GM18508 (cell line): ENCODE measurements around the gene LRRC8A.

Source experiments
- ATAC-seq: cut with Tn5 transposase; IDR thresholded peaks from one replicate; pipeline ENCODE4 v1.9.1; 2021; ENCODE audit warnings: moderate number of reproducible peaks; ENCODE audit not compliant: insufficient read depth, unreplicated experiment

LRRC8A gene

DNA sequence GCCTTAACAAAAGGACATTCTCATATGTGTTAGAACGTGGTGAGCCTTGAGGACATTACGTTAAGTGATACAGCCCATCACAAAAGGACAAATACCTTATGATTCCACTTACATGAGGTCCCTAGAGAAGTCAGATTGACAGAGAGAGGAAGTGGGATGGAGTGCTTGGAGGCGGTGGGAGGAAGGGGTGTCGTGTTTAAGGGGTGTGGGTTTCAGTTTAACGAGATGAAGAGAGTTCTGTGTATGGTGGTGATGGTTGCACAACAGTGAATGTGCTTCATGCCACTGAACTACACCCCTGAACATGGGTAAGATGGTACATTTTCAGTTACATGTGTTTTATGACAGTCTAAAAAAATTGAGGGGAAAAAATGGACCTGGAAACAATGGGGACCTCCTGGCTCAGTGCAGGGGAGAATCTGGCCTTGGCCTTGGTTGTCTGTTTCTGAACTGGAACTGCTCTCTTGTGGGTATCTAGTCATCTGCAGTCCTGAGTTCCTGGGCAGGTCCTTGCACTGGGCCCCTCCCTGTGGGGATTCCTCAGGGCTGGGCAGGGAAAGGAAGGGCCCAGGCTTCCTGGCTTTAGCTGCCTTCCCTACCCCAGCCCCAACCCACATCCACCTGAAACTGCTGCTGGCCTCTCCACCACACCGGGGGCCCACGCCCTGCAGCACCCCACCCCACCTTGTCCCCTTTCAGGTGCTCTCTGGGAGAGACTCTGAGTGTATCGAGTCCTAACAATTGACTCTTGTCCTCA lies 17.8 kb downstream of the LRRC8A start:
- ATAC-seq, result no peak

DNA sequence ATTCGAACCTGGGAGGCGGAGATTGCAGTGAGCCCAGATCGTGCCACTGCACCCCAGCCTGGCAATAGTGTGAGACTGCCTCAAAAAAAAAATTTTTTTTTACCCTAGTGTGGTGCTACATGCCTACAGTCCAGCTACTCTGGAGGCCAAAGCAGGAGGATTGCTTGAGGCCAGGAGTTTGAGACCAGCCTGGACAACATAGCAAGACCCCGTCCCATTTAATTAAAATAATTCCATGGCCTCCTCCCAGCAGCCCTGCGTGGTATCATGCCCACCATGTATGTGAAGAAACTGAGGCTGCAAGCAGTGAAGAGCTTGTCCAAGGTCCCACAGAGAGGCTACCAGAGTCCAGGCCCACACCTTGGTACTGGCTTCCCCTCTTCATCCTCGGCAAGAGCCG lies 19.4 kb downstream of the LRRC8A start:
- ATAC-seq, result no peak

DNA sequence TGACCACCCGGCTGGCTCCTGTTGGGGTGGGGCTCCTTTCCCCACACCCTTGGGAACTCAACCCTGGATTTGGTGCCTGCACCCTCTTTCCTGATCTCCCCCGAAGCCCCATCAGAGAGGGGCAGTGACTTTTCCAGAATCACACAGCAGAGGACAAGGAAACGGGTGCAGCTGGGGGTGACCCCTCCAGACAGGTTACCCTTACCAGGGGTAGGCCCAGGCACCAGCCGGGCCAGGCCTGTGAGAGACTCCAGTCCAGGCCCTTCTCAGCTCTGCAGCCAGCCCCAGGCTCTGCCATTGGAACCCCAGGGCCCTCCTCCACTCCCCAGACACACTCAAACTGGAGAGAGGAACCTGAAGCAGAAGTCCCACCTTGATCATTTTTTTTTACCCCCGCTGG lies 19.9 kb downstream of the LRRC8A start:
- no peak for ATAC-seq

DNA sequence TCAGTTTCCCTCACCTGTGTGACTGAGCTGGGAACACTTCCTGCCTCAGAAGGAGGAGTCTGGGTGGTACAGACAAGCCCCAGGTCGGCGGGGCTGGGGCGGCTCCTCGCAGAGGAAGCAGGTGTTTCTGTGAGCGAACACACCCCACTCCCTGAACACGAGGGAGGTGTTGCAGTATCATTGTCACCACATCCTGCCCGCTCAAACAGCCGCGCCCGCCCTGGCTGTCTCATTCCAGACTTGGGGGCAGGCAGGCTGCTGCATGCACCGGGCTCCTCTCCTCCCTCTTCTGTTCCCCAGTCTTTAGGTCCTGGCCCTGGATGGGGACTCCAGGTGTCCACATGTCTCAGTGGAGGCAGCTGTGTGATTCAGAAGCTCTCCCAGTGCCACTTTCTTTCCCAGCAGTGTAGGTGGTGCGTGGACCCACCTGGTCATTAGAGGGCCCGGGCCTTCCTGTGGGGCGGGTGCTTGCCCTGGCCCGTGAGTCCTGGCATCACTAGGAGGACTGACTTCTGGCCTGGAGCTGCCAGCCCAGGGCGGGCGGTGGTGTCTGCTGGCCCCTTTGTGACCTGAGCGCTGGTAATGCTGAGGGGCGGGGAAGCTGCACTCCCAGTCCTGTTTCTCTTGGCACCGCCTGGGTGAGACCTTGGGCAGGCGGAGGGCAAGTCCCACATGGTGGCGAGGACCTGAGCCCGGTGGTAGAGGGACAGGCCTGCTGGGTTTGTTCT lies 20.6 kb downstream of the LRRC8A start:
- no peak for ATAC-seq

DNA sequence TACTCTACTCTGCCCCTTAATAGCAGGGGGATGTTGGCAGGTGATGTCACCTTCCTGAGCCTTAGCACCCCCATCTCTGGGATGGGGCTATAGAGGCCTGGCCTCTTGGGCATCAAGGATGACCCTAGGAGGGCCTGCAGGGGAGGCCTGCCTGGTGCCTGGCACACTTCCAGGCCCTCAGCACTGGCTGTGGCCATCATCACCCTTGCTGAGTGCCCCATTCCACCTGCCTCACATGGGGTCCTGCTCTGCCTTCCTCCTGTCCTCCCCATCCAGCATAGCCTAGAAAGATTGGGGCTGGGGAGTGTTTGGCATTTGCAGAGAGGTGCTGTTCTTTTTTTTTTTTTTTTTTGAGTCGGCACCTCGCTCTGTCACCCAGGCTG lies 21.1 kb downstream of the LRRC8A start:
- ATAC-seq, result no peak

DNA sequence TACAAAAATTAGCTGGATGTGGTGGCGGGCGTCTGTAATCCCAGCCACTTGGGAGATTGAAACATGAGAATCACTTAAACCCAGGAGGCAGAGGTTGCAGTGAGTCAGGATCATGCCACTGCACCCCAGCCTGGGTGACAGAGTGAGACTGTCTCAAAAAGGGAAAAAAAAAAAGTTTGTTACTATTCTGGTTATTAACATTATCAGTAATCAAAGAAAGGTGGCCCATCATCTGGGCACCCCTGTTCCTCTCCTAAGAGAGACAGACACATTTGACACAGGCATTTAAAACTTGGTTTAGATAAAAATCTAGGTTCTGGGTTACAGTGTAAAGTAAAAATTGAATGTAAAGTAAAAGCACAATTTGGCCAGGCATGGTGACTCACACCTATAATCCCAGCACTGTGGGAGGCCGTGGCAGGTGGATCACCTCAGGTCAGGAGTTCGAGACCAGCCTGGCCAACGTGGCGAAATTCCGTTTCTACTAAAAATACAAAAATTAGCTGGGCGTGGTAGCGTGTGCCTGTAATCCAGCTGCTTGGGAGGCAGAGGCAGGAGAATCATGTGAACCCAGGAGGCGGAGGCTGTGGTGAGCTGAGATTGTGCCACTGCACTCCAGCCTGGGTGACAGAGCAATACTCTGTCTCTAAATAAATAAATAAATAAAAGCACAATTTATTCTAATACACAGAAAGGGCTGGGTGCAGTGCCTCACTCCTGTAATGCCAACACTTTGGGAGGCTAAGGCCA lies 22.1 kb downstream of the LRRC8A start:
- no peak for ATAC-seq

DNA sequence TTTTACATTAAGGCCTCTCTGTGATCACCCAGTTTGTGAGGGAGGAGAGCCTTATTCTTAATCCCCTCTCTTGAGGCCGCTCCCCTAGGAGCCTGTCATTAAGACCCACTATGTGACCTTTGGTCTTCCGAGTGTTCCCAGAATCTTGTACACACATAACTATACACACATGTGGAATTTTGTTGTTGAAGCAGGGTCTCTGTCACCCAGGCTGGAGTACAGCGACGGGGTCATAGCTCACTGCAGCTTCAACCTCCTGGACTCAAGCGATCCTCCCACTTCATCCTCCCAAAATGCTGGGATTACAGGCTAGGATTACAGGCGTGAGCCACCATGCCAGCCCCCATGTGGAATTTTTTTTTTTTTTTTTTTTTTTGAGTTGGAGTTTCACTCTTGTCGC lies 24.0 kb downstream of the LRRC8A start:
- ATAC-seq, result no peak

DNA sequence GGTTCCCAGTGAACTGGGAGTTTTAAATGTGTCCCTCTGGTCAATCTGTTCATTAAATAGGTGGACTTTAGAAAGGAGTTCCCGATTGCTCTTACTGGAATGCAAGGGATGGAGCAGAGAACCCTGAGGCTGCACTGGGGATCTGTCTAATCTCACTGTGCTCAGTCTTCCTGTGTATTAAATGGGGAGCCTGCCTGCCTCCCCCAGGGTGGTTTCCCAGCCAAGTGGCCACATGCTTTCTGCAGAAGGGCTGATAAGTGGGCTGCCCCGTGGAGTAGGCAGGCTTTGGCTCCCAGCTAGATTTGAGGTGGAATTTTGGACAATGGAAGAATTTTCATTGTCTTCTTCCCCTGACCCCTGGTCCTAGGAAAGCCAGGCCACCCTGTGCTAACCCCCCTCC lies 24.8 kb downstream of the LRRC8A start:
- no peak for ATAC-seq

DNA sequence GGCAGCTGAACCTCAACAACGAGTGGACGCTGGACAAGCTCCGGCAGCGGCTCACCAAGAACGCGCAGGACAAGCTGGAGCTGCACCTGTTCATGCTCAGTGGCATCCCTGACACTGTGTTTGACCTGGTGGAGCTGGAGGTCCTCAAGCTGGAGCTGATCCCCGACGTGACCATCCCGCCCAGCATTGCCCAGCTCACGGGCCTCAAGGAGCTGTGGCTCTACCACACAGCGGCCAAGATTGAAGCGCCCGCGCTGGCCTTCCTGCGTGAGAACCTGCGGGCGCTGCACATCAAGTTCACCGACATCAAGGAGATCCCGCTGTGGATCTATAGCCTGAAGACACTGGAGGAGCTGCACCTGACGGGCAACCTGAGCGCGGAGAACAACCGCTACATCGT lies 26.4 kb downstream of the LRRC8A start:
- no peak for ATAC-seq

DNA sequence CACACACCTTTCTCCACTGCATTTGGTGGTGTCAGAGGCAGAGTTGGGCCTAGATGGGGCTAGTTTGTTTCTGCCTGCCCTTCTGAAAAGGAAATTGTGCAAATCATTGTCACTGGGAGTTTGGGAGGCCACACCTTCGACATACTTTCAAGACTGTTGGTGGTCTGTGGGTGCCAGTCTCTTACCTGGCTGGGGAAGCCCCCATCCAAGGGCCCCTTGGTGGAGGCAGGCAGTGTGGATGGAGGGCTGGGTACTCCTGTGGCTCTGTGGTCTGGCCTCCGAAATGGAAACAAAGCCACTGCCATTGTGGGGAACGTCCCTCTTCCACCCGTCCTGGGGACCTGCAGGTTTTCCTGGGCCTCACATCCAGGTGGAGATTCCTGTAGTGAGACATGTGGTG lies 27.9 kb downstream of the LRRC8A start:
- ATAC-seq, result no peak

DNA sequence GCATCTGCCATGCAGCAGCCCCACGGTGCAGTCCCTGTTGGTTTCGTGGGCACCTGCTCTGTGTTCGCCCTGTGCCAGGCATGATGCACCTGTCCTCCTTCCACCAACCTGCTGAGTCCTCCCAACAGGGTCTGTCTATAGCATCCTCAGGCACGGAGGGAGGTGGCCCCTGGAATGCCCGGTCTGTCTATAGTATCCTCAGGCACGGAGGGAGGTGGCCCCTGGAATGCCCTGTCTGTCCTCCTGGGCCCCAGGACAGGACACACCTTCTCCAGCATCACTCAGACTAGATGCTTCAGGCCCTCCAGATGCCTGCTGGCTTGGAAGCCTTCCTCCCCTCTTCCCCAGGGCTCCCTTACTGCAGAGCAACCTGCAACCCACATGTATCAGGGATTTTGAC lies 29.0 kb downstream of the LRRC8A start:
- no peak for ATAC-seq

DNA sequence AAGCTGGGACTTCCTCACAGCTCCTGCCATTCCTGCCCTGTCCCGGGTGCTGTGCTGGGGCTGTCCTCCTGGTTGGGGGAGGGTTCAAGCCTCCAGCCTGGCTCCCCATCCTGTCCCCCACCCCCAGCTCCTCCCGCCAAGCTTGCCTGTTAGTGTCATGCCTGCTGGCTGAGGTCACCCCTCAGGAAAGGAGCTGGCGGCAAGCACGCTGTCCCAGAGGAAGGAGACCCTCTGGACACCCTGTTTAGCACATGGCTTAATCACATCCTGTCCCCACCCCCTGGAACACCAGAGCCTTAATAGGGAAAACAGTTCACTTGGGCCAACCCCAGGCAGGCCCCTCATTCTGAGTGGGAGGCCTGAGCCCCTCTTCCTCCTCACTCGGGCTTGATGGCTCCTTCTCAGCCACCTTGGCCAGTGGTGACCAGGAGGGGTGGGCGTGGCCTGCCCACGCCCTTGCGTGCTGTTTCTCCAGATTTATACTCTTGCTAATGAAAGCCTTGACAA lies 29.6 kb downstream of the LRRC8A start:
- ATAC-seq, result no peak

DNA sequence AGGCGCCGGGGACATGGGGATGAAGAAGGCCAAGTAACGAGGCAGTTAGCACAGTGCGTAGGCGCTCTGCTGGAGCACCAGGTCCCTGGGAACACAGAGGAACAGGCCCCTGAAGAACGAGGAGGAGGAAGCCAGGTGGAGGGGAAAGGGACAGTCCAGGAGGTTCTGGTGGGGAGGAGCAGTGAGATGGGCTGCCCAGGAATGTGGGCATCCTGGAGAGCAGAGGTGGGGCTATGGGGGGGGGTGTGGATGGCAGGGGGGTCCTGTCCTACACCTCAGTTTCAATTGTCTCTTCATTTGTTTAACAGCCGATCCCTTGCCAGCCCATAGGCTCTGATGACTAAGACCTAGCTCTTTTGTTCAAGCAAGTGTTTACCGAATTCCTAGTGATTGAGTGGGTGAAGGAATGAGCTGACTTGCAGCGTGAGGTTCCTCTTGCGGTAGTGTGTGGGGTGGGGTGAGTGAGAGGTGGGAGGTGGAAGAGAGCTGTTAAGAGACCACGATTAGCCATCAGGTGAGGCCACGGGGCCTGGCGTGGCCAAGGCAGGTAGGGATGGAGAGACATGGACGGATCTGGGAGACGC lies 30.4 kb downstream of the LRRC8A start:
- ATAC-seq, result no peak

DNA sequence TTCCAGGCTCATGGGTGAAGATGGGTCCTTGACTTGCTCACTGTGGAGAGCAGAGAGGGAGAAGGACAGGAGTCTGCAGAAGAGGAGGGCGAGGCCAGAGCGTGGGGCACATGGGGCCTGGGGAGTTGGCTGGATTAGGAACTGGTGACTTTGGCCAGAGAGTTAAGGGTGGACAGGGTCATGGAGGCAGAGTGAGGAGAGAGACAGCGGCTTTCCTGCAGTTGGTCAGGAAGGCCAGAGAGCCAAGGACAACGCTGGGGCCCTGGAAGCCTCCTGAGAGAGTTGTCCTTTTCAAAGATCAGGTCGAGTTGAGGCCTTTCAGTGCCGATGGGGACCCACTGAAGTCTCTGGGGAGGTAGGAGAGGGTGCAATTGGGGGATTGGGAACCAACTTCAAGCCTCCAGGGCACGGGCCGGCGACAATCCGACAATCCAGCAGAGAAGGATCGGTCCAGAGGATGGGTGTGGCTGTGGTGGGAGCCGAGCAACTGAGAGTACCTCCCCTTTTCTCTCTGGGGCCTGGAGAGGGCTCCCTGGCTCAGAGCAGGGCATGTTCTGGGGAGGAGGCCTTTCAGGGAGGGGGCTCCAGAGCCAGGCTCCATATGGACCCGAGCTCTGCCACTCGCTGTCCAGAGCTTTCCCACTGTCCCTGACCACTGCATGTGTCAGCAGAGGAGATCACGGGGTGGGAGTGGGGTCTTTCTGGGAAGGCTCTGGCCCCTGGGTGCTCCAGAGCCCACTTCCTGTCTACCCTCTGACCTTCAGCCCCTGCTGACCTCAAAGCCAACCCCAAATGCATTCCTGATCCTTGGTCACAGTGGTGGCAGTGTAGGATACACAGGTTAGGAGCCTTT lies 31.3 kb downstream of the LRRC8A start:
- ATAC-seq, result no peak

DNA sequence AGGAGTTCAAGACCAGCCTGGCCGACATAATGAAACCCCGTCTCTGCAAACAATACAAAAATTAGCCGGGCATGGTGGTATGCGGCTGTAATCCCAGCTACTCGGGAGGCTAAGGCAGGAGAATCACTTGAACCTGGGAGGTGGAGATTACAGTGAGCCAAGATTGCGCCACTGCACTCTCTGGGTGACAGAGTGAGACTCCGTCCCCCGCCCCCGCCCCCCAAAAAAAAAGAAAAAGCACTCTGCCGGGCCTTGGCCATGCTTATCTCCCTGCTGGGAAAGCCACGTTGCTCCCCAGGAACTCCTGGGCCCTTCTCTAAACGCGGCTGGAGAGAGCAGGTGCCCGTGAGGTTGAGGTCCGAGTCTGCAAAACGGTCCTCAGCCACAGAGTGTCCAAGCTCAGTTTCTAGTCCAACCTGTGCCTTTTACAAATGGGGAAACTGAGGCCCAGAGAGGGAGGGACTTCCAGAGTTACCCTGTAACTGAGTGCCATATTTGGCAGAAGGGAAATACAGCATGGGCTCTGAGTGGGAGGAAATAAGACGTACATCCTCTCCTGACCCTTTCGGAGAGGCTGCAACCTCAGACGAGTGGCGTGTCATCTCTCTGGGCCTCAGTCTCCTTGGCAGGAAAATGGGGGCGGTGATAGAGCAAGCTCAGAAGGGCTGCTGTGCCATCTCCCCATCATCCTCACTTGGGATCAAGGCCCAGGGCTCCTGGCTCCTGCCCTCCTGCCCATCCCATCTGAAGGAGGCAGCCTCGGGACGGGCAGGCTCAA lies 32.3 kb downstream of the LRRC8A start:
- ATAC-seq, result no peak

DNA sequence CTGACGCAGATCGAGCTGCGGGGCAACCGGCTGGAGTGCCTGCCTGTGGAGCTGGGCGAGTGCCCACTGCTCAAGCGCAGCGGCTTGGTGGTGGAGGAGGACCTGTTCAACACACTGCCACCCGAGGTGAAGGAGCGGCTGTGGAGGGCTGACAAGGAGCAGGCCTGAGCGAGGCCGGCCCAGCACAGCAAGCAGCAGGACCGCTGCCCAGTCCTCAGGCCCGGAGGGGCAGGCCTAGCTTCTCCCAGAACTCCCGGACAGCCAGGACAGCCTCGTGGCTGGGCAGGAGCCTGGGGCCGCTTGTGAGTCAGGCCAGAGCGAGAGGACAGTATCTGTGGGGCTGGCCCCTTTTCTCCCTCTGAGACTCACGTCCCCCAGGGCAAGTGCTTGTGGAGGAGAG lies 34.3 kb downstream of the LRRC8A start:
- ATAC-seq, result no peak

DNA sequence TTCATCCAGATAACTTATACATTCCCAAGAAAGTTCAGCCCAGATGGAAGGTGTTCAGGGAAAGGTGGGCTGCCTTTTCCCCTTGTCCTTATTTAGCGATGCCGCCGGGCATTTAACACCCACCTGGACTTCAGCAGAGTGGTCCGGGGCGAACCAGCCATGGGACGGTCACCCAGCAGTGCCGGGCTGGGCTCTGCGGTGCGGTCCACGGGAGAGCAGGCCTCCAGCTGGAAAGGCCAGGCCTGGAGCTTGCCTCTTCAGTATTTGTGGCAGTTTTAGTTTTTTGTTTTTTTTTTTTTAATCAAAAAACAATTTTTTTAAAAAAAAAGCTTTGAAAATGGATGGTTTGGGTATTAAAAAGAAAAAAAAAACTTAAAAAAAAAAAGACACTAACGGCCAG lies 34.8 kb downstream of the LRRC8A start:
- no peak for ATAC-seq

DNA sequence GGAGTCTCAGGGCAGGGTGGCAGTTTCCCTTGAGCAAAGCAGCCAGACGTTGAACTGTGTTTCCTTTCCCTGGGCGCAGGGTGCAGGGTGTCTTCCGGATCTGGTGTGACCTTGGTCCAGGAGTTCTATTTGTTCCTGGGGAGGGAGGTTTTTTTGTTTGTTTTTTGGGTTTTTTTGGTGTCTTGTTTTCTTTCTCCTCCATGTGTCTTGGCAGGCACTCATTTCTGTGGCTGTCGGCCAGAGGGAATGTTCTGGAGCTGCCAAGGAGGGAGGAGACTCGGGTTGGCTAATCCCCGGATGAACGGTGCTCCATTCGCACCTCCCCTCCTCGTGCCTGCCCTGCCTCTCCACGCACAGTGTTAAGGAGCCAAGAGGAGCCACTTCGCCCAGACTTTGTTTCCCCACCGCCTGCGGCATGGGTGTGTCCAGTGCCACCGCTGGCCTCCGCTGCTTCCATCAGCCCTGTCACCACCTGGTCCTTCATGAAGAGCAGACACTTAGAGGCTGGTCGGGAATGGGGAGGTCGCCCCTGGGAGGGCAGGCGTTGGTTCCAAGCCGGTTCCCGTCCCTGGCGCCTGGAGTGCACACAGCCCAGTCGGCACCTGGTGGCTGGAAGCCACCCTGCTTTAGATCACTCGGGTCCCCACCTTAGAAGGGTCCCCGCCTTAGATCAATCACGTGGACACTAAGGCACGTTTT lies 35.4 kb downstream of the LRRC8A start:
- no peak for ATAC-seq

DNA sequence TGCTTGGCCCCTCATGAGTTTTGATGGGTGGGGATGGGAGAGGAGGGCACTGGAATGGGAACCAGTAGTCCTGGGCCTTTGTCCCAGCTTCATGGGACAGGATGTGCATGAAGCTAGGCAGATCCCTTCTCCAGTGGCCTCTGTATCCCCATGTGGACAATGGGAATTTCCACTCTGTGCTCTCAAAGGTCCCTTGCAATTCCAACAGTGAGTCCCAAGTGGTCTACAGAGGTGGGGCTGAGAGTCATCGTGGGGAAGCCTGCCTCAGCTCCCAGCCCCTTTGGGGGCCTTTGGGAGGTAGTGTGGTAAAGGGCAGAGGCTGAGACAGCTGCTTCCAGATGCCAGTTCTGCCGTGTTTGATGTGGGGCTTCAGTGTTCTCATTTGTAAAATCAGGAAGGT lies 37.0 kb downstream of the LRRC8A start:
- ATAC-seq, result no peak
